Measurements from ENCODE around the gene C6orf132.

C6orf132 gene

DNA sequence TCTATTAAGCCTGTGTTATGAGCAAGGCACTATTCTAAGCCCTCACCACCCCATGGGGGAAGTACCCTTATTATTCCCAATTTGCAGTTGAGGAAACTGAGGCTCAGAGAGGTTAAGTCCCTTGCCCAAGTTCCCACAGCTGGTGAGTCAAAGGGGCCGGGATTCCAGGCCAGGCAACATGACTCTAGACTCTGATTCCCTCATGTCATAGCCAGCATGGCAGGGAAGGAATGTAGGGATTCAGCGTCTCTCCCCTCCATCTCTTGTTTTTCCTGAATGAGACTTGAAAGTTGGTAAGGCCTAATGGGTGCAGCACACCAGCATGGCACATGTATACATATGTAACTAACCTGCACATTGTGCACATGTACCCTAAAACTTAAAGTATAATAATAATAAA, 6.7 kb downstream of the C6orf132 start:
- DNase-seq (ENCODE audit: low read depth in 1 of 2, low spot score in 1 of 2): no peak

DNA sequence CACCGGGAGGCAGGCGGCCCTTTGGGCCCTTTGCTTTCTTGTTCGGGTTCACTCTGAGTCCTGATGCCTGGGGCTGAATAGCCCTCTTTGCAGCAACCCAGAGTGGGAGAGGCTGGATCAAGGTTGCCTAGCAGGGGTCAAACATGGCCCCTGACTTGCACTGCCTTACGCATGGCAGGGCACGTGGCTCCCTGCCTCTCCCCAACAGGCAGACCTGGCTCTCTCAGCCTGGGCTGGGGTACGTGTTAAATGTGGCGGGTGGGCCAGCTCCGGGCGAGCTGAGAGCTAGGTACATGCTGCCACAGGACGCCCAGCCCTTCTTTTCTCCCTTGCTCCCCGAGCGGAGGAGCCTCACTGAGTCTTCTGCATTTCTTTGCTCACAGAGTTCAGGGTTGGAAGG, 7.3 kb downstream of the C6orf132 start:
- DNase-seq (ENCODE audit: low read depth in 1 of 2, low spot score in 1 of 2): no peak

DNA sequence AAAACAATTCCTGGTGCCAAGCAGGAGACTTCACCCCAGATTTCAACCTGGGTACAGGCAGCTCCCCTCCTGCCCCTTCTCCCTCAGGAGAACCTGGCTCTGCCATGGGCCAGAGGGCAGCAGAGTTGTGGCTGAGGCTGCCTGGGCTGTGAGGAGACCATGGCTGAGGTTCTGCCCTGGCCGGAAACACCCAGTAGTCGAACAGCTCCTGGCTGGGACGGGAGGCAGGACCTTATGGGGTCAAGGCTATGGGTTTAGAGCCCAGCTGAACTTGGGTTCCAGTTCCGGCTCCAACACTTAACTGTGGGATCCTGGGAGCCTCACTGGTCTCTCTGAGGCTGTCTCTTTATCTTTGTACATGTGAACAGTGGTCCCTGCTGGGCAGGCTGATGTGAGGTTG, 8.5 kb downstream of the C6orf132 start:
- DNase-seq (ENCODE audit: low read depth in 1 of 2, low spot score in 1 of 2): no peak

DNA sequence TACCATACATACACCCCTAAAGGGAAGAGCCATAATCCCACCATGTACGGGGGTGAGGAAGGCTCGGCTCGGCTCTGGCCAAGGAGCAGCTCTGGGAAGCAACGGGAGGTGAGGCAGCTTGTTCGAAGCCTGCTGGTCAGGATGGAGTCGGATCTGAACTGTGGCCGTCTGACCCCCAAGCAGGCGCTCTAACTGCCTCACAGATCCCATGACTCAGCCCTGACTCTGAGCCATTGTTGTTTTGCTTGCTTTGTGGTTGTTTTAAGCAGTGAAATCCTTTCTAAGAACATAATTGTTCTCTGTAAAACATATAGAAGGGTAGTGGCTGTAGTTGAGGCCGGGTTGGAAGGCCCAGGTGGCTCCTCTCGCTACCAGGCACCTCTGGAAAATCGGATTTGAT, 10.9 kb downstream of the C6orf132 start:
- no peak for DNase-seq (ENCODE audit: low read depth in 1 of 2, low spot score in 1 of 2)

DNA sequence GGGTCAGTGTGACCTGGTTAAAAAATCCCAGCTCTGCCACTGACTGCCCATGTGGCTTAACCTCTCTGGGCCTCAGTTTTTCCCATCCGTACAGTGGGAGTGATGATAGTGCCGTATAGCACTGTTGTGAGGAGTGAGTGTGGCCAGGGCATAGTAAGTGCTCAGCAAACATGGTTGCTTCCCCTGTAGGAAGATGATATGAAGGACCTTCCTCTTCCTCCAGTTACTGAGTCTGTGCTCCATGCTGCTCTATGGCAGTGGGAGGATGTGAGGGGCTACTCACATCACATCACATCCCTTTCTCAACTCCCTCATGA, 13.1 kb downstream of the C6orf132 start:
- DNase-seq (ENCODE audit: low read depth in 1 of 2, low spot score in 1 of 2): no peak

DNA sequence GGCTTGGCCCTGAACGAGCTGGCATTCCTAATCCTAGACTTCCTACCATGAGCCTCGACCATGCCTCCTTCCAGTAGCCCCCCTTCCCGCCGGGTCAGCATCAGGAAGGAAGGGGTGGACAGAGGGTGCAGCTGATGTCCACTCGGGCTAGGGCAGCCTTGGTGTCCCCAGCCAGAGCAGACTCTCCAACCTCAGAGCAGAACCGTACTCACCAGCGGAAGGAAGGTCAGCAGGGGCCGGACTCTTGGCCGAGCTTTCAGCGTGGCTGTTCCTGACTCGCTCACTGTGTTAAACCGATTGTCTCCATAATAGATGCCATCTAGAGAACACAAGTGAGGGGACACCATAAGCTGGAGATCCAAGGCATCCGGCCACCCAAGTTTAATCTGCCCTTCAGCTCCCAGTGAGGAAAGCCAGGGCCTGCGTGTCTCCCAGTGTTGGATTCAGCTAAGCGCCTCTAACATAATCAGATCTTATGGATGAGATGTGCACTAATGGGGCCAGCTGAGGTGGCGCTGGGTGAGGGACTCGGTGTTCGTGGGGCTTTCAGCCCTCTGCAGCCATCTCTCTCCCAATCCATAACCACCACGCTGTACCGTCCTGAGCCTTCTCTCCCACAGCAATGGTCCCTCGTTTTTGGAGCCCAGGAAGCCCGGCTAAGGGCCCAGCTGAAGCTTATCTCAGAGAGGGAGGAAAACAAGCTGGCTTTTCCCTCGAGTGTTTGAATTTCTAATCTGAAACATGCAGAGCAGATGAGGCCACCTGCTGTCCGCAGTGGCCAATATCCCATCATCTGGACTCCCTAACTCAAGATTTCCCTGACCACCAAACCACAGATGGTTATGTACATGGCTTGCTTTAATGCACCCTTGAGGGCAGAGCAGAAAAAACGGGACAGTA, 13.7 kb downstream of the C6orf132 start:
- no peak for DNase-seq (ENCODE audit: low read depth in 1 of 2, low spot score in 1 of 2)

DNA sequence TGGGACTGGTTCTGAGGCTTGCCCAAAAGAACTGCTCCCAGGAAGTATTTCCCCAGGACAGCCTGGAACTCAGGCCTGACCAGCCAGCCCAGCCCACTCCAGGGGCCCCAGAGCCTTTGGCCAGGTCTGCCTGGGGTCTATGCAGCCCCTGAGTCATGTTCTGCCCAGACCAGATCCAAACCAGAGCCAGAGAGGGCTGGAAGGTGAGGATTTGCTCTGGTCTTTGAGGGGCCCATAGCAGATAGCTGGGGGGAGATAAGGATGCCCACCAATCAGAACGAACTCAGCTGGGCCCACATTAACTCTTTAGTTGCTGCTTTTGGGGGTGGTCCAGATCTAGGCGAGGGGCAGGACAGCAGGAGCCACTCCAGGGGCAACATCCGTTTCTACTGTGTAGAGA, 16.8 kb downstream of the C6orf132 start:
- DNase-seq (ENCODE audit: low read depth in 1 of 2, low spot score in 1 of 2): no peak

DNA sequence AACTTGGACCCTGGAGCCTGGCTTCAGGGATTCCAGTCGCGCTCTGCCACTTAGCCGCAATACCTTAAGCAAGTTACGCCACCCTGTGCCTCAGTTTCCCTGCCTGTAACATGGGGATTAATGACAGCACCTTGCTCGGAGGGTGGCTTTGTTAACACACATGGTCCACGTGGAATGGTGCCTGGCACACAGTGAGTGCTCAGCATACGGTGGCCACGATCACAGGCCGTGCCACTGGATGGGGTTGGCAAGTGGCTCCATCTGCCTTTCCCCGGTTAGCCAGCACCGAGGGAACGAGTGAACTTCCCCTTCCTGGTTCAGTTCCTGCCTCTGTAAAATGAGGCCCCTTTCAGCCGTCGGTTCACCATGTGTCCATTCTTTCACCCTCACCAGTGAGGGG, 17.2 kb downstream of the C6orf132 start:
- DNase-seq (ENCODE audit: low read depth in 1 of 2, low spot score in 1 of 2): no peak

DNA sequence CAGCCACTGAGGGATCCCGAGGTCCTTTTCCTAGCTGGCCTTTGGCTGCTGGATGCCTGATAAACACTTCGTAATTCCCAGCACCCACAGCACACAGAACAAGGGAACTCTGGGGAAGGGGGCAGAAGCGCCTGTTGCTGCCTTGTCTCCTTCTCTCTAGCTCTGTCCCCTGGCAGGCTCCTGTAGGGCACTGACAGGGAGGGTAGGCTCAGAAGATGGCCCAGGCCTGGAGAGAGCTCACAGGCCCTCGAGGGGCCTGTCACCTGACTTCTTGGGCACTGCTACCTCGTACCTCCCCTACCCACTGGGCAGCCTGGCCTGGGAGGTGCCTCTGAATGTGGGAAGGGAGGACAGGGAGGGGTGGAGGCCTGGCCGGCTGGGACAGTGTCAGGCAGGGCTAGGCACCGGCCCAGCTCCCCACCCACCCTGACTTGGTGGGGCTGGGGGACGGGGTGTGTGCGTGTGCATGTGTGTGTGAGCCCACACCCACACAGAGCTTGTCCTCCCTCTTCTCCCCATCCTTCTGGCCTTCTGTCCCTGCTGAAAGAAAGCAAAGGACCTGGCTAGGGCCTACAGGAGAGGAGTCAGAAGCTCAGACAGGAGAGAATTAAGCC, 18.1 kb downstream of the C6orf132 start:
- DNase-seq (ENCODE audit: low read depth in 1 of 2, low spot score in 1 of 2): no peak

DNA sequence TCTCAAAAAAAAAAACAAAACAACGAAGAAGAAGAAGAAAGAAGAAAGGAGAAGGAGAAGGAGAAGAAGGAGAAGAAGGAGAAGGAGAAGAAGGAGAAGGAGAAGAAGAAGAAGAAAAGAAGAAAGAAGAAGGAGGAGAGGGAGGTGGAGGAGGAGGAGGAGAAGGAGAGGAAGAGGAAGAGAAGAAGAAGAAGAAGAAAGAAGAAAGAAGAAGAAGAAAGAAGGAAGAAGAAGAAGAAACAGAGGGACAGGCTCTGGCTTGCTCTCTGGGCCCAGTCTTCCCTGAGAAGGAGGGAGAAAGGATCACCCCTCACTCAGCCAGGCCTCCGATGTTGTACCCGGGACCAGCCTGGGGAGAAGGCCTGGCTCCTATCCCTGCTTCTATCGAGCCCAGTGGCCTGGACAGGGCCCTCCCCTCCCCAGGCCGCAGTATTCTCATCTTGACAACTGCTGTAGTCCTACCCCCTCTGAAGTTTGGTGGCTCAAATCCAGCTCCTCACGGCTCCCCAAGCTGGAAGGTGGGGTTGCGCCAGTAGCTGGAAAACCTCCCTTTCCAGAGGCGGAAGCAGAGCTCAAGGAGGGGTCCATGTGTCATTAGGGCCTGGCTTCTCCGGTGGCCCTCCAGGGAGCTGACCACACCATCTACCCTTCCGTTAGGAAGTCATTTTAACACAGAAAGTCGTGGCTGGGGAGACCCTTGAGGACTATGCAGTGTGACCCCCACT, 18.9 kb downstream of the C6orf132 start:
- no peak for DNase-seq (ENCODE audit: low read depth in 1 of 2, low spot score in 1 of 2)

DNA sequence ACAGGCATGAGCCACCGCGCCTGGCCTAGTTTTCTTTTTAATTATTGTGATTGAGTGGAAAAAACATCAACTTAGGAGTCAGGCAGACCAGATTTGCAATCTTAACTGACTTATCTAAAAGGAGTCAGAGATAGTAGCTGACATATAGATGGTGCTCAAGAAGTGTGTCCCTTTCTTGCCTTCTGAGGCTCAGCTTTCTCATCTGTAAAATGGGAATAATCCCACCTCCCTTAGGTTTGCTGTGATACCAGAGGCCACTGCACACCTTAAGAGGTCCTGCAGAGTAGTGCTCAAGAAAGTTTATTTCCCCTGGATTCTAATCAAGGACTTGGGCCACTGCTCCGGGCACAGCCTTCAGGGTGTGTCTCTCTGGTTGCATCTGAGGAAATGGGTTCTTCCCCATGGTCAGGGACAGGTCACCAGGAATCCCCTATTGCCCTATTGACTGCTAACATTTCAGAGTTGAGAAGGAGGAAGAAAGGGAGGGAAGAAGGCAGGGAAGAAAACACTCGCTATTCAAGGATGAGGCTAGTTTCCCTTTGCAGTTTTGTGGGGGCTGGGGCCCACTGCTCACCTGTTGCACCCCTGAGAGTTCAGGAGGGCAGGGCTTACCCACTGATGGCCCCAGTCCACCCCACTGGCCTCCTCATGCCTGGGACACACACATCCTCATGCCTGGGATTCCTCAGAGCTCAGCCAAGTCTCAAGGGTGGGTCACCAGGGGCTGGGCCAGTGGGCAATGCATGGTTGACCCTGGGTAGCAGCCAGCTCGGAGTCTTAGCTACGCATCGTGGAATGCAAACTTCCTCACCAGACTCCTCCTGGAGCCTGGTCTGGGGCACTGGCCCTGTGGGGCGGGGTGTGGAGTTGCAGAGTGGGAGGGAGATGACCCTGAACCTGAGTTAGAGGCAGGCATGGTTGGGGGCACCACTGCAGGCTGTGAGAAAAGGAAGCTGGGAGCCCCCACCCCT, 21.2 kb downstream of the C6orf132 start:
- DNase-seq (ENCODE audit: low read depth in 1 of 2, low spot score in 1 of 2): no peak

DNA sequence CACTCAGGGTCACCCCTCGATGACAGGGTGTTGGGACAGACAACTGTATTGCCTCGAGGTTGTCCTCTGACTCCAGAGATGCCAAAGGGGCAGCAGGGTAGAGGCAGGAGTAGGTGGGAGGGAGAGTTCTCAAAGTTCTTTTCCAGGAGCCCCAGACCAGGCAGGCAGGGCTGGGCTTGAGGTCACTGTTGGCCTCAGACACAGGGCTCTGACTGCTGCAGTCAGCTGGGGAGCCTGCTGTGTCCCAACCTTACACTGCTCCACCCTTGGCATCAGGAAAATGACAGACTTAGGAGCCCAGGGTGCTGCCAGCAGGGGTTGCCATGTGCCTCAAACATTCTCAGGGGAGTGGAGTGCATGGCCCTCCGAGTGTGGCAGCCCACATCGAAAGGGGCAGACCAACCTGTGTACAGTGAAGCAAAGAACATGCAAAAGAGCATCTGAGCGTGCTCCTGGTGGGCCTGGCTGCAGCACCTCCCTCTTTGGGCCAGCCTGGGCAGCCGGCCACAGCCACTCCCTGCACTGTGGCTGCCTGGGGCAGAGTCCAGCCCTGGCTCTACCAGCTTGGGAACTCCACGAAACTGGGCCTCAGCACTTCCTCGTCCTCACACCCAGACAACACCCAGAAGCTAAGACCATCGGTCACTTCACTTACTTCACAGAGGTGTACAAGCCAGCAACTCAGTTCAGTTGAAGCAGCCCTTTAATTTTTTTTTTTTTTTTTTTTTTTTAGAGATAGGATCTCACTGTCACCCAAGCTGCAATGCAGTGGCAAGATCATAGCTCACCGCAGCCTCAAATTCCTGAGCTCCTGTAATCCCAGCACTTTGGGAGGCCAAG, 24.0 kb downstream of the C6orf132 start:
- no peak for DNase-seq (ENCODE audit: low read depth in 1 of 2, low spot score in 1 of 2)

DNA sequence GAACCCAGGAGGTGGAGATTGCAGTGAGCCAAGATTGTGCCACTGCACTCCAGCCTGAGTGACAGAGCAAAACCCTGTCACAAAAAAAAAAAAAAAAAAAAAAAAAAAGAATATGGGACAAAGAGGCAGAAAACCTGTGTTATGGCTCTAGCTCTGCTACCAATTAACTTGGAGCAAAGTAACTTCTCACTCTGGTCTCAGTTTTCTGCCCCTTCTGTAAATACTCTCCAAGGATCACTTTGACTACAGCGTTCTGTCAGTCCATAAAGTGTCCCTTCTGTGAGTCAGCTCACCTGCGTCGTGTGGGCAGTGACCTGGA, 24.6 kb downstream of the C6orf132 start:
- no peak for DNase-seq (ENCODE audit: low read depth in 1 of 2, low spot score in 1 of 2)

DNA sequence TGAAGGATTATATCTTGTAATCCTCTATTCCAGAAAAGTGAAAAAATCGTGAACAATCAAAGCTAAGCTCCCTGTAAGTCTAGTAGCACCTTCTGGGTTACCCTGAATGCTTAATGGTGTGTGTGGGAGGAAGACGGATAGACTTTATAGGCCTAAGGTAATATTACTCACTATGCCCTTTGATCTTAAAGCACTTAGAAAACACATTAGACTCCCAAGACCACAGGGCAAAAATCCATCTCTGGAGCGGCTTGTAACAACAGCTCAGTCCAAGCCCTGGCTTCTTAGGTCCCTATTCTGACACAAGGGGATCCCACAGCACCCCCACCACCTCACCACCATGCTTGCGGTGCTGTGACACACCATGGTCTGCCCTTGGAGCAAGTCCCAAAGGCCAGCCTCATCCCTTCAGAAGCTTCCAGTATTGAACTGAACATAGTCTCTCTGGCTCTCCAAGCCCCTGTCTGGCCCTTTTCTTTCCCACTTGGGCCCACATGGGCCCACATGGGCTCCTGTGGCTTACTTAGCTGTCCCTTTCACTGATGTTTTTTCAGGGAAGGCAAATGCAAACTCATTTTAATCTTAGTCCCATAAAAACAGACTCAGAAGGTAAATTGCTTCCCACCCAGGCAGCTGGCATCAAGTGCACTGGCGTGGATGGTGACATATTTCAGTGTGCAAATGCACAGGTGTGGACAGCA, 28.3 kb downstream of the C6orf132 start:
- no peak for DNase-seq (ENCODE audit: low read depth in 1 of 2, low spot score in 1 of 2)

DNA sequence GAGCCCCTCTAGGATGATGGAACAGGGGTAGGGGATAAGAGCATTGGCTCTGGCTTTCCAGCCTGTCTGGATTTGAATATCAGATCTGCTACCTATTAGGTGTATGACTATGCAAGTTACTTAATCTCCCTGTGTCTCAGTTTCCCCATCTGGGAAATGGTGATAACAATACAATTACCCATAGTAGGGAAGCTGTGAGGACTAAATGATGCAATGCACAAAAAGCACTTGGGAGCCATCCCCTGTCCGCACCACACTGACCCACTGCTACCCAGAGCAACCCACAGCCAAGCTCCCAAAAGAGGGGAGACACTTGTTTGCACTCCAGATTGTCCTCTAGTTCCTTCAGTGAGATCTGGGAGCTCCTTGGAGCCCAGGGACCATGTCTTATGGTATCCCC, 30.1 kb downstream of the C6orf132 start:
- DNase-seq (ENCODE audit: low read depth in 1 of 2, low spot score in 1 of 2): no peak

DNA sequence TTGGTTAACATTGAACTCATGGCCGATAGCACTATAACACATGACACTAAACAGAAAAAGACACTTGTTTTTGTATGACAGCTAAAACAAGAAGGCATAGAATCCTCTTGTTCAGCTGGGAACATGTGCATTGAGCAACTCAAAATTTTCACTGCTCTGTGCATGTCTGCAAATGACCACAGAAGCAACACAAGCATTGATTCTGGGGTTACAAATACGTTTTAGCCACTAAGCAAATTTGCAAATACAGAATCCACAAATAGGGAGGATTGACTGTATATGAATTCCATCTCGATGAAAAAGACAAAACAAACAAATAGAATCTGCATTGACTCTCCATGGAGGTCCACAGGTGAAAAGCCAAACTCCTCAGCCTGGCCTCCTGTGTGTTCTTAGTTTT, 31.7 kb downstream of the C6orf132 start:
- no peak for DNase-seq (ENCODE audit: low read depth in 1 of 2, low spot score in 1 of 2)

DNA sequence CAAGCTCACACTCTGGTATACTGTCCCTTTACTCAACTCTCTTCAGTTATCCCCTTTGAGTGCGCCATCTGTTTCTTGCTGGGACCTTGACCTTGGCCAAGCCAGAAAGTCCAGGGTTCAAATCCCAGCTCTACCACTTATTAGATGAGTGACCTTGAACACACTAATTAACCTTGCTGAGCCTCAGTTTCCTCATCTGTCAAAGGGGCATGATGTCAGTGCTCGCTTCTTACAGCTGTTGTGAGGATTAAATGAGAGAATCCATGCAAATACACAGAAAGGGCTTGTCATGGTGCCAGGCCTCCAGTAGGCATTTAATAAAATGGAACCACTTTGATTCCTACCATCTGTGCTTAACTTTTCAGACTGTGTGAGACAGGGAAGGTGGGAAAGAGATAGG, 34.3 kb downstream of the C6orf132 start:
- DNase-seq (ENCODE audit: low read depth in 1 of 2, low spot score in 1 of 2): no peak

DNA sequence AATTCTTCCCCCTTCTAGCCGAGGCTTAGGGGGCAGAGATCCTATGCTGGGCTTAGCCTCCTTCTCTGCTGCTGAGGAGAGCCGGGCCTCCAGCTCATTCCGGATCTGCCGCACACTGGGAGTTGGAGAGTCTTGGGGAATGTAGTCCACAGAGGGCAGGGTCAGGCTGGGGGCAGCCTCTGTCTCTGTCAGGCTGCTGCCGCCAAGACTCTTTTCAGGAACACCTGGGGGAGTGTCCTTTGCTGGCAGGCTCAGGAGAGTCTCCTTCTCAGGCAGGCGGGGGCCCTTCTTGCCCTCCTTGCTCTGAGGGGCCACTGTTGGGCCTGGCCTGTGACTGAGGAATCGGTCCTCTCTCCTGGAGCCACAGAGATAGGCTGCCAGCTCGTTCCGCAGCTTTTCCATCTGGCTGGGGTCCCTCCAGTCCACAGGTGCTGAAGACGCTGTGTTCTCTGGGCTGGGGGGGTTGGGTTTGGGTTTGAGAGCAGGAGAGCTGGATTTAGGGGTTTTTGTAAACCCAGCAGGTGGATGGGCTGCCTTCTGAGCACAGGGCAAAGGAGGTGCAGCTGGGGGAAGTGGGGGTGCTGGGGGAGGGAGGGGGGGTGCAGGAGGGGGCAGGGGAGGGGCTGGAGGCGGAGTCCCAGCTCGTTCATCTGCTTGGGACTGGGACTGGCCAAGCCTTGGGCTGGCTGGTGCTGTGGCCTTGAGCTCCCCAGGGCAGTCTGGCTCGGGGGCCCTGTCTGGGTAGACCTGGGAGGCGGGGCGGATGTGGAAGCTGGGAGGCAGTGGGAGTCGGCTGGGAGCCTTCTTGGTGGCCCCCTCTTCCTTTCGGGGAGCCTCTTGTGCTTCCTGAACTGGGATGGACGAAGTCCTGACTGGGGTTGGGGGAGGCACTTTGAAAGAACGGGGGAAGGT, 36.1 kb downstream of the C6orf132 start:
- no peak for DNase-seq (ENCODE audit: low read depth in 1 of 2, low spot score in 1 of 2)

DNA sequence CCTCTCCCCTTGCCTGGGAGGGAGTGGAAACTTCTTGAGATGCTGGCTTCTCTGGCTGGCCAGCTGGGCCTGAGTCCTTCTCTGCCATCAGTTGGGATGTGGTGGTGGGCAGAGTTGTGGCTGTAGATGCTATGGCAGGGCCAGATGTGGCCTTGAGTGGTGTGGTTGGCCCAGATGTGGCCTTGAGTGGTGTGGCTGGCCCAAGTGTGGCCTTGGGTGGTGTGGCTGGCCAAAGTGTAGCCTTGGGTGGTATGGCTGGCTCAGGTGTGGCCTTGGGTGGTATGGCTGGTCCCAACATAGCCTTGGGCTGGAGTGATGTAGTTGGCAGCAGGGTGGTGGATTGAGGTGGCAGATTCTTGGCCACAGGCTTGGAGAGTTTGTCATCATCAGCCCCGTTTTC, 36.7 kb downstream of the C6orf132 start:
- DNase-seq (ENCODE audit: low read depth in 1 of 2, low spot score in 1 of 2): no peak
